IPS DF 4.7 (cell line): Measurements from ENCODE around the gene ZNF423.
"Not testable (repeated sequence)": the region's sequence is repeated elsewhere in the genome, so short reads cannot be mapped to it uniquely, and the experiment has no call there.

Experiments used
- DNase-seq: peaks from one replicate; pipeline ENCODE4 v3.0.0-alpha.2; 2013; ENCODE audit warnings: low spot score; ENCODE audit errors: extremely low read depth

Gene ZNF423

DNA sequence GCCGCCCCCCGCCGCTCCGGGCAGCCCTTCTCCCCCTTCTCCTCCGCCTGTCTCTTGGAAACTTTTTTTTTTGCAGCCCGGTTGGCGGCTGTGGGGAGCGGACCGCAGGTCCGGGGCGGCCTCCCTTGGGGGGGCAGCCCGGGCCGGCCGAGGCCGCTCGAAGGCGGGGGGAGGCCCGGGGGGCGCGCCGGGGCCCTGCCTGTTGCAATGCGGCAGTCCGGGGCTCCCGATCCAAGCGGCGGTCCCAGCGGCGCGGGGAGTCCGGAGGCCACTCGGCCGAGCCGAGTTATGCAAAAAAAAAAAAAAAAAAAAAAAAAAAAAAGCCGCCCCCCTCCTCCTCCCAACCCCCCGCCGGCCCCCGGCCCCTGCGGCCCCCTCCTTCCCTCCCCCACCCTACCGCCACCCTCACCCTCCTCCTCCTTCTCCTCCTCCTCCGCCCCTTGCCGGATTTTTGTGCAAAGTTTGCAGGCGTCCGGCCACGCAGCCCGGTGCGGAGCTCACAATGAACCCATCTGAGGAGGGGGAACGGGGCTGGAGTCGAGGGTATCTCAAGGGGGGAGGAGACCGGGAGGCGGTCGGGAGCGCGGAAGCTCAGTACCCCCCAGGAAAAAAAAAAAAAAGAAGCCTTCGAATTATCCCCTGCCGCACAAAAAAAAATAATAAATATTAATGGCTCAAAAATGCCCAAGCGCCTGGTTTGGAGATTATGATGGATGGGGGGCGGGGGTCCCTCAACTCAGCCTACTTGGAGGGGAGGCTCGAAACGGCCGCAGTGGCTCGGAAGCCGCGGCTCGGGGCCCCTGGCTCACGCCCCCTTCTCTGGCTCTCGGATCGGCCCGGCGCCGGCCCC lies at the start of gene ZNF423:
Gene ZNF423, minus strand, starts transcription at position 291 of the 850 bp plus-strand sequence. CDS start 338 bp downstream, outside the sequence.
- DNase-seq = no peak

- no peak for DNase-seq
Measured at GRCh38 chr16:49904348-49905062, 48.6 kb upstream of the ZNF423 start.

DNA sequence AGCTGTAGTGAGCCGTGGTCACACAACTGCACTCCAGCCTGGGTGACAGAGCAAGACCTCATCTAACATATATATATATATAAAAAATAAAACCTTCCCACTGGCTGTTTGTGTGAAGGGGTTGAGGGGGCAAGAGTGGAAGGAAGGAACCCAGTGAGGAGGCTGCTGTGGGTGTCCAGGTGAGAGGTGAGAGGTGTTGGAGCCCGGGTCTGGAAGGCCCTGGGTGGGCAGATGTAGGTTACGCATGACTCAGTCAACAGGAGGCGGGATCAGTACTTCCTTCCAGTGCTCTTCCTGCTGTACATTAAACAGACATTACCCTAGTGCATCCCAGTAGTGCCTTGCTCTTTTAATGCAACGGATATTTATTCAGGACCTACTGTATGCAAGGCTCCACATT lies 47.0 kb upstream of the ZNF423 start:
- DNase-seq = no peak

- no peak for DNase-seq
Measured at GRCh38 chr16:49901711-49902110, 45.8 kb upstream of the ZNF423 start.

DNA sequence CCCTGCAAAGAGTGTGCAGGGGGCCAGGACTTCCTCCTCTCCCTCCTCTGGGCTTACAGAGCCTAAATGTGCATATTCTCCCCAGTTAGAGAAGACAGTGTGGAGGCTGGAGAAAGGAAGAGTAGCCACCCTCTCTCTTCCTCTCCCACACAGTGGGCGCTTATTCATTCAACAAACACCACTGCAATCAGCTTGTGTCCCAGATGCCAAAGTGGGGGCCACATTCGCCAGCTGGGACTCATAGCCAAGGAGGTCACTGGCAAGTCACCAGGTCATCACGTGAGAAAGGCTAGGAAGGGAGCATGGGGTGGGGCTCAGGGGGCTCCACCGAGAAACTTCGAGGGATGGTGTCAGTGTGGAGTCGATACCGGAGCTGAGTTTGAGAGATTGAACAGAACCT lies 45.0 kb upstream of the ZNF423 start:
- no peak for DNase-seq

DNA sequence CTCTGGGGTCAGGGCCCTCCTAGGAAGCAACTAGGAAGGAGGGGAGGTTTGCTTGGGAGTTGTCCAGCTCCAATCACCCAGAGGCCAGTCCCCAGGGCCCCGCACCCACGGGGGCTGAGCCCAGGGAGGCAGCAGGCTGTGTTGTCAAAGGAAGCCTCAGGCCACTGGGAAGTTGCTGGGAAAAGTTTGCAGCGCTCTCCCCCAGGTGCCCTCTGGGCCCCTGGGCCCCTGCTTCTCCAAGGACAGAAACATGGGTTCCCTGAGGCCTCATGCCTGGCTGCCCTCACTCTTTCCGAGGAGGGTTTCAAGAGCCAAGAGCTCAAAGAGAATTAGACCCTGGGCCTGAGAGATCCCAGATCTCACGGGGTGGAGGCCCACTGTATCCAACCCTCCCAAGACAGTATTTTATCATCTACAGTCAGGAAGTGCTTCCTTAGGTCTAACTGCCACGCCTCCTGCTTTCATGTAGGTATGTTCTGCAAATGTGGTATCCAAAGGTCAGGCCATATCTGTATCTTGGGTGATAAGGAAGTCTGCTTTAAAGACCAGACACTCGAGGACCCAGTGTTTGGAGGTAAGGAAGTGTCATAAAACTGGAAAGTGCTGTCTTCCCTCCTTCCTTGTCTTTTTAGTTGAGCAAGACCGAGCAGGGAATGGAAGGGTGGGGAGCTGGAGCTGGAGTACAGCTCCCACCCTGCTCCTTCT lies 44.2 kb upstream of the ZNF423 start:
- no peak for DNase-seq

- no peak for DNase-seq
Measured at GRCh38 chr16:49896447-49896964, 40.6 kb upstream of the ZNF423 start.

- no peak for DNase-seq
Measured at GRCh38 chr16:49890876-49891275, 35.0 kb upstream of the ZNF423 start.

DNA sequence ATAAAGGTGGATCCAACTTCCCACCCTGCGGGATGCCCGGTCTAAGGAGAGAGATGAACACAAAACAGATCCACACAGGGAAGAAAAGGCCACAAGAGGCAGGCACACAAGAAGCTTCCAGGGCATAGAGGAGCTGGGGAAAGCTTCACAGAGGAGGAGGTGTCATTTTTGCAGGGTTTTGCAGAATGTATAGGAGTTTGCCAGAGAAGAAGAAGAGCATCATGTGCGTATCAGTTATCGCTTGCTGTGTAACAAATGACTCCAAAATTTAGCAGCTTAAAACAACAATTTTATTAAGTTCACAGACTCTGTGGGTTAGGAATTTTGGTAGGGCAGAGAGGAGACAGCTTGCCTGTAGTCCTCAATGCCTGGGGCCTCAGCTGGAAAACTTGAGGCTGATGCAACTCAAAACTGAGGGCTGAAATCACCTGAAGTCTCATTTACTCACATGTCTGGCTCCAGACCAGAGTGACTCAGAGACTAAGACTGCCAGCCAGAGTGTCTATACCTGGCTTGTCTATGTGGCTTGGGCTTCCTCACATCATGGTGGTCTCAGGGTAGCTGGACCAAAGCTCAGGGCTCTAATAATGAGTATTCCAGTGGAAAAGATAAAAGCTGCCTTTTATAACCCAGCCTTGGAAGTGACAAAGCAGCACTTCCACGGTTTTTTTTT lies 33.9 kb upstream of the ZNF423 start:
- DNase-seq = no peak

GRCh38 chr16:49886554-49887094 lies 30.7 kb upstream of the ZNF423 start:
- DNase-seq = no peak

DNA sequence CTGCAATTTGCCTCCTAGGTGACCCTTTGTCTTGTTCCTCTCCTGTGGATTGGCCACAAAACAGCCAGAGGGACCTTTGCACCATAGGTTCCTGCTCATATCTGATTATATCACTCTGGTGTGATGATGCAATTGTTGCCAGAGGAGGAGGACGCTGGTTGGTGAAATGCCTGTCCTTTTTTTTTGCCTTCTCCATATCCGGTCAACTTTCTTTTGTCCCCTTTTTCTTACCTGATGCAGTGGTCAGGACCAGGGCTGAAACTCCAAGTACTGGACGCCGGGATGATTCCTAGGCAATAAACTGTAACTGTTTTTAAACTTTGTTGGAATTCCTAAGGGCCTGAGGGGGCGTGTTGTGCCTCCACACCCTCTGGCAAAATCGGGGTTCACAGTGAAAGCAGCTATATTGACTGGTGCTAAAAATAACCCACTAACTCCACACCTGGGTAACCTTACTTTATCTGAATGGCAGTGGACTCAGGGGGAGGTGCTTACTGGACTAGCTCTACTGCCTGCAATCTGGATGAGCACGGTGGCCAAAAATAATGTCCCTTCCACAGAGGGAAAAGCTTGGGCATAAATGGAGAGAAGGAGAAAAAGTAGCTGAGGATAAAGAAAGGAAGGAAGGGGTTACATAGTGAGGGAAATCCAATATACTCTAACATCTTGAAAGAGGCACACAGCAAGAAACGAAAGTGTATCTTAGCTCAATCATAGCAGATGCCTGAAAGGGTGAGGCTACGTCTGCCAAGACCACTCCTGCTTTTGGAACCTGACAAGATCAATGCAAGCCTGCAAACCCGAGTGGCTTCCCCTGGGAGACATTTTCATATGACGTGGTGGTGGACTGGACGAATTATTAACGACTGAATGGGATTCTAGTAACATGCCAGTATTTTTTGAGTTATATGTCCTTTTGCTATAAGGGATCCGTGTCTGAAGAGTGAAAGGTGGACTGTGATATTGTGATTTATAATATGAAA lies 28.4 kb upstream of the ZNF423 start:
- no peak for DNase-seq

DNA sequence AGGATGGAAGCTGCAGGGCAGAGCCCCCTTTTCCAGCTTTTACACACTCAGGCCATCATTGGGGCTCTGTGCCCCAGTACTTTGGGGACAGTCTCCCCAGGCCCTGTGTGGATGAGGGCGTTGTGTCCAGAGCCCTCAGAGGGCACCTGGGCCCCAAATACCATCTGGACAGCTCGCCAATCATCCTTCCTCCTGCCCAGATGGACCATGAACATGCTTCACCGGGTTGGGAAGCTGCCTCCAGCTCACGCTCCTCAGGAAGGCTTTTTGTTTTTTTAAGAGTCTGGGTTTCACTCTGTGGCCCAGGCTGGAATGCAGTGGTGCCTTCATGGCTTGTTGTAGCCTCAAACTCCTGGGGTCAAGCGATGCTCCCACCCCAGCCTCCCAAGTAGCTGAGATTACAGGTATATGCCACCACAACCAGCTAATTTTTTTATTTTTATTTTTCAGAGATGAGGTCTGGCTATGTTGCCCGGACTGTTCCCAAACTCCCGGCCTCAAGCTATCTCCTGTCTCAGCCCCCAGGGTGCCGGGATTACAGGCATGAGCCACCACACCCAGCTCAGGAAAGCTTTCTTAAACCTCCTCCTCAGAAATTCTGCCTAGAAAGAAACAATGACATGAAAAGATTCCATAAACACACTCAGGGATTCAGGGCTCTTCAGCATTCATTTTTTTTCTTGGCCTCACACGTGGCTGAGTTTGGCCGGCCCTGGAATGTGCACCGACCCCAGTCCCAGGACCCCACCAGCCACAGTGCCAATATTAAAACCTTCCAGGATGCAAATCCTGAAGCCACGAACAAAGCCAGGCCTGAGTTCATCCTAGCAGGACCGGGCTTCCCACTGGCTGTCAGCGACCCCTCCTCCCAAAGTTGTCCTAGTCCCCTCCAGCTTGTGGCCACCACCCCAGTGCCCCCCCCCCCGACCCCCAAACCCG lies 27.4 kb upstream of the ZNF423 start:
- no peak for DNase-seq

- no peak for DNase-seq
Measured at GRCh38 chr16:49881890-49882289, 26.0 kb upstream of the ZNF423 start.

DNA sequence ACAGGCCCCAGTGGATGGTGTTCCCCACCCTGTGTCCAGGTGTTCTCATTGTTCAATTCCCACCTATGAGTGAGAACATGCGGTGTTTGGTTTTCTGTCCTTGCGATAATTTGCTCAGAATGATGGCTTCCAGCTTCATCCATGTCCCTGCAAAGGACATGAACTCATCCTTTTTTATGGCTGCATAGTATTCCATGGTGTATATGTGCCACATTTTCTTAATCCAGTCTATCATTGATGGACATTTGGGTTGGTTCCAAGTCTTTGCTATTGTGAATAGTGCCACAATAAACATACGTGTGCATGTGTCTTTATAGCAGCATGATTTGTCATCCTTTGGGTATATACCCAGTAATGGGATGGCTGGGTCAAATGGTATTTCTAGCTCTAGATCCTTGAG lies 22.6 kb upstream of the ZNF423 start:
- not testable (repeated sequence) for DNase-seq

- DNase-seq = no peak
Measured at GRCh38 chr16:49876716-49877129, 20.8 kb upstream of the ZNF423 start.

DNA sequence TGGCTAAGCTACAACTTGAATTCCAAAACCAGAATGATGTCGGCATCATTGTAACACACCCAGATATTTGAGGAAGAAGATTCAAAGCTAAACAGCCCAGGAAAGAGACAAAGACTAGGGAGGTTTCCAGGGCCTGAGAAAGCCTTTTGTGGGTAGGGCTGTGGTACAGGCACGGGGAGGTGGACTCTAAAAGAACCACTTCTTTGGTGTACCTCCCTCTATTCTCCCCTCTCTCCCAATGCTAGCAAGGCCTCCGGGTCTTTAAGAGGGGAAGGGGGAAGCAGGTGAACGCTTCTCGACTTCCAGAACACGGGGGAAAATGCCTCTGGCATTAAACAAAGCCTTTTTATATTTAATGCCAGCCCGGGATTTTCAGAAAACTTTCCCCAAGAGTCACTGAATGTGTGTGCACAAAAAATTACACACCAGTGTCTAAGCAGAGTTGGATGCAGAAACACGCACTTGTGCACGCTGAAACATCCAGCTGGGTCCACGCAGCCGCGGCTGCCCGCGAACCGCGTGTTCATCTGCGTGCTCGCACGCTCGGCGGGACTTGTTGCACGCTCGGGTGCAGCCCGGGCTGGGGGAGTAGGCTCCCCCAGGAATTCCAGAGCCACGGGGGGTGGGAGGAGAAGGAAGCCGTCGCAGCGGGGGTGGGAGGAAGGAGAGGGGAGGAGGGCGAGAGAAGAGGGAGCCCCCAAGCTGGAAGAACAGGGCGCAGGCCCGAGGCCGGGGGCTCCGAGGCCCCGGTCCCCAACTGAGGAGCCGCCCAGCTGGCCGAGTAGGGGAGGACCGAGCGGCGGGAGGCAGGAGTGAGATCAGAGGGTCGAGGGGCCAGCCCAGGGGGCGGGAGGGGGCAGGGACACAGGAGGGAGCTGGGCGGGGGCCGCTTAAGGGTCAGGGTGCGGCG lies 20.1 kb upstream of the ZNF423 start:
- DNase-seq = no peak

DNA sequence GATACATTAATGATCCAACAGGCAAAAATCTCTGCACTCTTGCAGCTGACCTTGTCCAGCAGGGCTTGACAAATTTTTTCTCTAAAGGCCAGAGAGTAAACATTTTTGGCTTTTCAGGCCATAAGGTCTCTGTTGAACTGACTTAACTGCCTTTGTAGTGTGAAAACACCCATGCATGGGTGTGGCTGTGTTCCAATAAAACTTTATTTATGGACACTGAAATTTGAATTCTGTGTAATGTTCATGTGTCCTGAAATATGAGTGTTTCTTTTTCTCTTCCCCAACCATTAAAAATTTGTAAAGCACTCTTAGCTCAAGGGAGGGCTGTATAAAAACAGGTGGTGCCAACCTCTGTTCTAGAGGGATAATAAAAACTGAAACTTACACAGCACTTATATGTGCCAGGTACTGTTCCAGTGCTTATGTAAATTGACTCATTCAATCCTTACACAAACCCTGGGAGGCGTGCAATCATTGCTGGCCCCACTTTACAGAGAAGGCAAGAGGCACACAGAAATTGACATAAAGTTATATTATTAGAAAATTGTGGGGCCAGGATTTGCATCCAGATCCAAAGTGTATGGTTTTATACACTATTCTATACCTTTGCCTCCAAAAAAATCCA lies 18.8 kb upstream of the ZNF423 start:
- DNase-seq = no peak
